IPS-NIHi7 (cell line): ENCODE measurements around the gene CTNNA2.
A peak's percentile ranks its signal among the peaks of the same experiment; 100 is the strongest.

Source experiments
- DNase-seq: peaks from one replicate; pipeline ENCODE4 v3.0.0; 2012; ENCODE audit warnings: mixed read lengths; ENCODE audit errors: extremely low spot score

CTNNA2 gene

DNA sequence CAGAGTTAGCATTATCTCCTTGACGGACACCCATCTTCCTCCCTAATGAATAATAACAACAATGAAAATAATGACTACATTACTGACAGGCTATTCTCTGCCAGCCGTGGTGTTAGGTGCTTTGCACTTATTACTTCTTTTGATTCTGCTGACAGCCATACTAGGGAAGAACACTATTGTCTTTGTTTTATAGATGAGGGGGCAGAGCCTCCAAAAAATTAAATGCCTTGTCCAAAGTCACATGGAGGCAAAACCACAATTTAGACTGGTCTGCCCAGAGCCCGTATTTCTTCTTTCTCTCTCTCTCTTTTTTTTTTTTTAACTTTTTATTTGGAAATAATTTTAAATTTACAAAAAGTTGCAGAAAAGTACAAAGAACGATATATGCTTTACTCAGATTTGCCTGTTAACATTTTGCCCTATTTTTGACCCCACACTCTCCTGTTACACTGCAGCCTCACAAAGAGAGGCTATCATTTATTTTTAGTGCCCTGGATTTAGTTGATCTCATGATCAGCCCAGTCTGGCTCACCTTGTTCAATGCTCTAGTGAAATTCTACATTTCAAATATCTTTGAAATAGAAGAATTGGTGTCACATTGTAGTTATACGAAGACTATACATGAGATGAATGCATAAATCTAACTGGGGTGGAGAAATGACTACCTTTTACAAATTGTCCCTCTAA lies 422.3 kb downstream of the CTNNA2 start:
- DNase-seq = no peak

DNA sequence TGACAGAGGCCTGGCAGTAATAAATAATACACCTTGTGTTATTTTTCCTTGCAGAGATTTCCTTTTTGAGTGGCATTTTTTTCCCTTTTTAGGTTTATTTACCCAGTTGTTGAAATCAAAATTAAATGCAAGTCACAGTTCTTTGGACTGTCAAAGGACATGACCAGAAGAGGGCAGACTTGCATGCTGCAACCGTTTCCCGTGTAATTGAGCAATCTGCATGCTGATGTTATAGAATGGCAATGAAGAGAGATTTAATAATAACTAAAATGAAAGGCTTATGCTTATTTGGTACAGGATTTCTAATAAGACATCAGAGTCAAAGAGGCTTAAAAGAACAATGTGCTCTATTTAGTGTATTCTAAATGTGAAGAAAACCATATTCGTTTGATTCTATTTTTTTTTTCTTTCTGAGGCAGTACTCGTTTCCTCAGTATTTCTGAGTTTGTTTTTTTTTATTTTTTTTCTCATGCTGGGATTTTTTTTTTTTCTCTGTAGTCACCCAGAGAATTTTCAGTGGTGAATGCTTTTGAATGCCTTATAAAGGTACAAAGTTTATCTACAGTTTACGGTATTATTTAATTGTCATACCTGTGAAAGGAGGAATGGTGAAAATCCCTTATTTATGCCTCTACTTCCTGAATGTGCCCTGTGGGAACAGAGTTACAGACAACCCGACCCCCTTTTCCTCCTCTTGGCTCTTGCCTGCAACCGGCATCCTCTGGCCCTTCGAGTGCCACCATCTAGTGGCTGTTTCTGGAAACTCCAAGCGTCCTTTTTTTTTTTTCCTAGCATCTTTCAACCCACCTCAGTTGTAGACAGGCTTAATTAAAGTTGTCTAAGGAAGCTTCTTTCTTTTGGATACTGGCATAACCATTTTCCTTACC lies 423.2 kb downstream of the CTNNA2 start:
- DNase-seq = peak; percentile 77

DNA sequence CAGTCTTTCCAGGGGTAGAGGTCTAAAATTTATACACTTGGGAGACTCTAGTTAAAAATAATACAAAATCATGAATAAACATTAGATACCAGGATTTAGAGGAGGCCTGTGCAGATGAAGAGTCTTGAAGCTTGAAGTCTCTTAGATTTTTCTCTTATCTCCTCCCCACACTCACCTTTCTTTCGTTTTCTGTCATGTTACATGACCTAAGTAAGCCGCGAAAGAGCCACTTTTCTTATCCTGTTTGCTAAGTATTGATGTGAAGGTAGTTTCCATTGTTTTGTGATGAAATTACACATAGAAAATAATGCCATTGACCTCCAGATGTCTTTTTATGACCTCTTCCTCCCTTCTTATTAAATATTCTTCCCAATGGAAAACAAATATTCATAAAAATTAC lies 423.9 kb downstream of the CTNNA2 start:
- no peak for DNase-seq

DNA sequence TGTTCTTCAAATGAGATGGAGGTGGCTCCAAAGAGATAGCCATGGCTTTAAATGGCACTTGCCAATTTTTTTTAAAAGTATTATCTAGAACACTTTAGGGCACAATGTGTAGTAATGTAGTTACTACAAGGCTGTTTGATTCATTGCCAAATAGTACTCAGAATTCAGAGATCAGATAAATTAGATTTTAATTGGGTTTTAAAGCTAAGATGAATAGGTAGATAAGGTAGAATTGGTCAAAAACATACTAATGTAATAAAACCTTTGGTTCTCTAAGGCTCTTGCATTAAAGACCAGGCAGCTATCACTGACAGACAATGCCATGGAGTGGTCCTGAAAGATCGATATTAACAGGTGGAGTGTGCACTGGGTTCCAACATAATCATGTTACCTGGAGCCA lies 425.8 kb downstream of the CTNNA2 start:
- DNase-seq = no peak

DNA sequence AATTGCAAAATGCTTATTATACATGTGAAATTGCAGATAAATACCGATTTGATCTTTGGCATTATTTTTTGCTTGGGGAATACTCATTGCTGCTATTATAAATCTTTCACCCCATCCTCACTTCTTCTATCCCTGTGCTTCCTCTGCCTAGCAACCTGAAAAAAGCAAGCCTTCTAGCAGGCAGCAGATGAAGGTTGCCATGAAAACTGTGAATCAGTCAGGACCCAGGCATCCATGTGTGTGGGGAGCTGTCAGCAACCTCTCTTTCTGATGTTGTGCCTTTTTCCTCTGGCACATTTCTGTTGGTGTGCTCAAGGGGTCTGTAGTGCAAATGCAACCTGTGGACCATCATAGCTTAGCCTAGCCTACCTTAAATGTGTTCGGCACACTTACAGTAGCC lies 427.5 kb downstream of the CTNNA2 start:
- no peak for DNase-seq

DNA sequence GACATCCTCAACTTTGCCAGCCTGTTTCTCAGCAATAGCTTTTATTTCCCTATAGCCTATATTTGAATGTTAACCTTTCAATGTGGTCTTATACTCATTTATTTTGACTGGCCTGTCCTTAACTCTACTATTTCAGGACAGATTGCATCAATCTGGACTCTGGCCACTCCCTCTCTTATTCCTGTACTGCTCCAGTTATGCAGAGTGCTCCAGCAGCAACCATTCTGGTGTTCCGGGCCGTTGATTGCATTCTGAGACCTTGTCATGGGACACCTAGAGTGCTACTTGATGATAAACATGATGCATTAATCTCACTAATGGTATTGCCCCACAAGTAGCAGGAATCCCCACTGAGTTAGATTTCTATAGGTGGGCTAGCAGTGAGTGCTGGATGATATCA lies 428.3 kb downstream of the CTNNA2 start:
- no peak for DNase-seq

DNA sequence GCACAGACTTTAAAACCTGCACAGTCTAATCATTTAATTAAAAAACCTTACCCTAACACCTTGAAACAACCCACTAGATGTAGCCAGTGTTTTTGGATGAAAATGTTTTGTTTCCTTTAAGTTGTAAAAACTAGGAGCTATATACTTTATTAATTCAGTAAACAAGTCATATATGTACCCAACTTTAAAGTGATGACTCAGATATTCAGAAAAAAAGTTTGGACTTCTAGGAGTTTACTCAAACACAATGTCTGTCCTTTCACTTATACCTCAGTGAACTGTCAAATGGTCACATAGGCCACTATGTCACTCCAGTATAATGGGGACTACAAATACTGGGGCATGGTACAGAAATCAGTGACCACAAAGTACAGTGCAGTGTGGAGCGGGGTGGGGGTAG lies 431.4 kb downstream of the CTNNA2 start:
- no peak for DNase-seq

DNA sequence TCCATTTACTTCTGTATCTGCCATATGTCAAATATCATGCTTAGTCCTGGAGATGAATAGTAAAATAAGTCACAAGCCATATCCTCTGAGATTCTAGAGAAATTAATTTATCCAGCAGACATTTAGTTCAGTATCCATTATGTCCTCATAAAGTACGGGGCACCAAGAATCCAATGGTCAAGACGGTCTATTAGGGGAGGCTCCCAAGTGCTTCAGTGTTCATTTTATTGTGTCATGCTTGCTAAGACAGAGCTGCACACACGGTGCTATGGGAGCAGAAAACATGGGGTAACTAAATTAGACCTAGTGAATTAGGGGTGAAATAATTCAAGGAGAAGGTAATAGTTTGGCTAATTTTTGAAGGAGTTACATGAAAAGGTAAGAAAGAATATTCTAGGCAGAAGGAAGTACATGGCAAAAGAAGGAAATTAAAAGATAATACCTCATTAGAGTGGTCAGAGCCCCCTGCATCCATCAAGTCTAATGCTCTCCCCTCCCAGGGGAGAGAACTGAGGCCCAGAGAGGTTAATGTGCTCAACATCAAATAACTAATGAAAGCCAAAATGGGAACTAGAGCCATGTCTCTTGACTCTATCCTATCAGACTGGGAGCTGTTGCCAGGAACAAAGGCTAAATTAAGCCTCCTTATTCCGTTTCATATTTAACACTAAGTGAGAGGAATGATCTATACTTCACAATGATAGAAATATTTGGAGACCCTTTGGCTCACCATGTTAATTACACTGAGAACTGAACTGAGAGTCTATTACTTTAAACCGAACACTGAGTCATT lies 433.0 kb downstream of the CTNNA2 start:
- no peak for DNase-seq

DNA sequence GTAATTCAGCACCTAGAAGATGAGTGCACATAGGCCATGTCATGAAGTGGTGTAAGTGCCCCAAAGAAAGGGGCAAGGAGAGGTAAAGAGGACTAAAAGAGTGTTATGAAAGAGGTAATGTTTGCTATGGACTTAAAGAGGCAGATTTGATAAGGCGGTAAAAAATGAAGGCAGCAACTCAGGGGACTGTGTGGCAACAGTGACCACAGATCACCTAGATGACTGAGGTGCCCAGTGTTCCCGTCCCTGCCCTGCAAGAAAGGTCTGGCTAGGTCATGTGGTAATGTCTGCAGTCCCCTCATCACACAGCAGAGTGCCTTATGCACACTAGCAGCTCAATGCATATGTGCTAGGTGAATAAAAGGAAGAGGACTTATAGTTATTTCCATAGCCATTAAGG lies 434.9 kb downstream of the CTNNA2 start:
- no peak for DNase-seq

DNA sequence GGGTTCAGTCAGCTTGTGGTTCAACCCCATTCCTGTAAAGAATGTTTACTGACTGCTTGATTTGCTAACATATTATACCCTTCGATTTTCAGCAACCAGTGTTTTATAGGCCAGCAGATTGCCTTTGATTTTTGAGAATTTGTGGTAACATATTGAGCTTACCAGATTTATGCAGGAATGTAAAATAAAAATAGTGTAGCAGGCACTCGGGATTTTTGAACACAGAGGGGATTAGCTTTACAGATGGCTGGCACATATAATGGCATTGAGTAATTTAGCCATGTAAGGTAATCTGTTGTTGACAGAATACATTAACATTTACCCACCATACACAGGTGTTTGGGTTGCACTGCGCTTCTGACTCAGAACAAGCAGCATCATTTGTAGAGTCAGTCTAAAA lies 437.7 kb downstream of the CTNNA2 start:
- DNase-seq = no peak

DNA sequence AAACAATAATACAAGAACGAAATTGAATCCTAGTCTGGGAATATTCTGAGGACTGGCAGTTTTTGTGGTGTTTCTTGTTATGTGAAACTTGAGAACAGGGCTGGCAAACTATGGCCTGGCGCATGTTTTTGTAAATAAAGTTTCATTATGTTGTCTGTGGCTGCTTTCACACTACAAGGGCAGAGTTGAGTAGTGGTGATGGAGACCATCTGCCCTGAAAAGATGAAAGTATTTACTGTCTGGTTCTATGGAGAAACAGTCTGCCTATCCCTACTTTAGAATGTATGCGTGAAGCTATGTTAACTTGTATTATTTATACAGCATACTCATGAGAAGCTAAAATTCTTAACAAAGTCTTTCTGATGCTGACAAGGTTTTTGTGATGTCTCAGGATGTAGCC lies 439.8 kb downstream of the CTNNA2 start:
- no peak for DNase-seq

DNA sequence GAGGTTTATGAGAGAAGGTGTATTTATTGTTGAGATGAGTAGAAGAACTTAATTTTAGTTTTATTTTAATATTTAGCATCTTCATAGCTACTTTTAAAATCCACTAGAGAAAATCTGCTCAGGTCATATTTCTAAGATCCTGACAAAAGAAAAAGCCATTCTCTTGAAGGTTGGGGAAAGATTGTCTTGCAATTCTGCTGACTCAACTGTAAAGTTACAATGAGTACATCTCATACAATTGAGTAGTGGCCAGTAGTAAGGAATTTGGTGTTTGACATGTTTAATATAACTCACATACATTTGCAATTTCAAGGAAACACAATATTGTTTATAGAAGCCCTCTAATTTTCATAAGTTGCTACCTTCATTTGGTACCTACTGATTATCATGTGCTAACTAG lies 447.2 kb downstream of the CTNNA2 start:
- no peak for DNase-seq

DNA sequence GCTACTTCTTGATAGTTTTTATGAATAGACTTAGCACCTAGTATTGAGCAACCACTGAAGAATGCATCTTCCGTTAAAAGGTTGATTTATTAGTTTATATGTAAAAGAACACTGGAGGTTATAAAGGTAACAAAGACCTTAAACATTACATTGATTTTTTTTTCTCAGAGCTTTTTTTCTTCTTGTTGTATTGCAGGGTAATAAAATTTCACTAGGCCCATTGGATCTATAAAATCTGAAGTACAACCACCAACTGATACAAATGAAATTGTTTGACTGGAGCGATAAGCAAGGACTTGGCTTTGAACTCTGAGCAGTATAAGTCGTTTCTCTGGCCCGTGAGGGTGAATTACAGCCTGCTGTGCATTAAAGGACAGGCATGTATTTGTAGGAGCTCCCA lies 447.7 kb downstream of the CTNNA2 start:
- no peak for DNase-seq

DNA sequence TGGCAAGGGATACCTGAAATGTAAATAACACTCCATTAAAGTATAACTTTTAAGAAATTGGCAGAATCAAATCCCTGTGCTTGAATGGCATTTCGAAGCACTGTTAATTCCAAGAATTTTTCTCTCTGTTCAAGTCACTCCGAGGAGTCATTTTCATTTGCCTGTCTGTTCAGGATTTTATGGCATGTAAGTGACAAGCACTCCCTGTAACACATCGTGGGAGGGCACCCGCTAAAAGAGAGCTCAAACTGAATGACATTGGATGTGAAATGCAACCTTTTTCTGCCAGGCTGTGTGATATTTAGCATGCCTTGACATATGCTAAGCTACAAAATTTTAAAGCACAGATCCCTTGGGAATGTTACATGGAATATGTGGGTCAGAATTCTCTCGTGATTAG lies 452.1 kb downstream of the CTNNA2 start:
- no peak for DNase-seq

DNA sequence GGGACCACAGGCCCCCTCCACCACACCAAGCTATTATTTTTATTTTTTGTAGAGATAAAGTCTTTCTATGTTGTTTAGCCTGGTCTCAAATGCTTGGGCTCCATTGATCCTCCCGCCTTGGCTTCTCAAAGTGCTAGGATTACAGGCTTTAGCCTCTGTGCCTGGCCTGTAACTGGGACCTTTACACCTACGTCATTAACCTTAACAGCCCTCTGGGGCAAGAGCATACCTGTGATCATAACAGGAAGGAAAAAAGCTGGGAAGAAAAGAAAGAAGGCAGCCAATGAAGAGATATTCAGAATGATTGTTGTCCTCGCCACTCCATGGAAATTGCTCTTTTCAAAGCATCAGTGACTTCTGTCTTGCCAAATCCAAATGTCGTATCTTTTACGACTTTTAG lies 453.5 kb downstream of the CTNNA2 start:
- no peak for DNase-seq

DNA sequence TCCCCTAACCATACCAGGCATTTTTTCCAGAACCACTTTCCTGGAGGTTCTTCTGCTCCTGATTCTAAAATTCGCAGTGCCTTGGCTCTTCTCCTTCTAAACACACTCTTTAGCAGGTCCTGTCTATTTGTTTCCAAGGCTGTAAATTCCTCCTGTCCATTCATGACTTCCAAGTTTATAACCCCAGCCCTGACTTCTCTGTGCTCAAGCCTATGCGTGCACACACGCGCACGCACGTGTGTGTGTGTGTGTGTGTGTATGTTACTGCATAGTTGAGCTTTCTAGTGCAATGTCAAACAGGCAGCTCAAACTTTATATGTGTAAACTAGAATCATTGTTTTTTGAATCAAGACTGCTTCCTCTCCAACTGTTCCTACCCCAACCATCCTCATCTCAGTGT lies 454.0 kb downstream of the CTNNA2 start:
- no peak for DNase-seq

DNA sequence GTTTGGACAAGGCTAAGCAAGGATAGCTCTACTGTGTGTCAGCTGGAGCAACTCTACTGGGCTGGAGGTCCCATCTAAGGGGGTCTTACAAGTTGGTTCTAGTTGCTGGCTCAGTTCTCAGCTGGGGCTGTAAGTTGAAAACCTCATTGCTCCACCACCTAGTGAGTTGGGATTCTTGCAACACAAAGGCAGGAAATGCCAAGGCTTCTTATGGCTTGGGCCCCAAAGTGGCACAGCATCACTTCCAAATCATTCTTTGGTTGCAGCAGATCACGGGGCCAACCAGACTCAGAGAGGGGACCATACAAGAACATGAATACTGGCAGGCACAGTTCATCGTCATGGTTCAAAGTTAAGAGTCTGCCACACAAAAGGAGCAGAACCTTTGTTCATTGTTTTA lies 459.0 kb downstream of the CTNNA2 start:
- DNase-seq = peak; percentile 20

DNA sequence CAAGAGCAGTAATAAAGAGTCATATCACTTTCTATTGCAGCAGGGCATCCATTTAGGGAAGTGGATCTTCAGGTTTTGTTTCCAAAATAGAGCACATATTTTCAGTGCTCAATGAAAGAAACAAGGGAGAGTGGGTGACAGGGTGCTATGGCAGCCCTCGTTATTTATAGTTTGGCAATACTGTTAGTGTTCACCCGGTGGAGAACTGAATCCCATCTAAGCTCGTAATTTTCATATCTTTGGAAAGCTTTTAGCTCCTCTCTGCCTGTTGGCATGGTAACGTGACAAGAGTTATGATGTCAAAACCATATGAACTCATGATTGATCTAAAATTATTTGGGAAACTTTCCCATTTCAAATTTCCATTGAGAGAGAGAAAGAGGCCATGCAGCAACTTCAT lies 459.8 kb downstream of the CTNNA2 start:
- no peak for DNase-seq

DNA sequence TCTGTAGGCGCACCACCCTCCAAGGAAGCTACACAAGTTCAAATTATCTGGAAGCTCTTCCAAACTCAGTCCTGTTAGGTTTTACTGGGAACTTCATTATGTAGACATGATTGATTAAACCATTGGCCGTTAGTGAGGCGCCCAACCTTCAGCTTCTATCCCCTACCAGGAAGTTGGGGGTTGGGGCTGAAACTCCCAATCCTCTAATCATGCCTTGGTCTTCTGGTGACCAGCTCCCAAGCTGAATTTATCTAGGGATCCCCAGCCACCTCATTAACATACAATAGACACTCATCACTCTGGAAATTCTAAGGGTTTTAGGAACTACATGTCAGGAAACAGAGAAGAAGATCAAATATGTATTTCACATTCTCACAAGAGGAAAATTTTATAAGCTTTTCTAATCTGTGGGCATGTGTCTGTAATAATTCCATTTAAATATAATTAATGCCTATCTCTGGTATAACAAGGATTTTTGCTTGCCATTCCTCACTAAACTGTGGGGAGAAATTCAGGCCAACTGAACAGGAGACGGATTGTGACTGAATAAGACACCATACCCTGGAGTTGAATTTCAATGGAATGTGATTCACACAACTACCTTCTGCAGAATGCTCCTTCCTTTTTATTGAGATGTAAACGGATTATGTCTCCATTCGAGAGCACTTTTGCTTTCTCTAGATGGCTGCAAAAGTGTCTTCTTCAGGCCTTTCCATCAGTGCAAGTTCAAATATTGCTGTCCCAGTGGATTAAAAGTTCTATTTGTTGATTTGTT lies 463.1 kb downstream of the CTNNA2 start:
- no peak for DNase-seq

DNA sequence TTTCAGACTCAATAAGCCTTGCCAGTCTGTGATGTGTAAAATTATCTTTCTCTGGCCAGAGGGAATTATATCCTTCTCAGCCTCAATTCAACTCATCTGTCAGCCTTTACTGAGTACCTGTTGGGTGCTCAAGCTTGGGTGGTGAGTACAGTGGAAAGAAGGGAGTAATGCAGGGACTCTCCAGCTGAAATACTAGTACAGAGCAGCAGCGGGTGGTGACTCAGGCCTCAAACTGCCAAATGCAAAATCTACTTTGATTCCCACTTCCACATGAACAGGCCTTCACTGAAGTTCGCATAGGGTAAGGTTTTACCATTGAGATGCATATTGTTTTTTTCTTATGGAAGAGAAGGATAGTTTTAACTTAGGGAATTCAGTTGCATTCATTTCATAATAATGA lies 464.9 kb downstream of the CTNNA2 start:
- DNase-seq = peak; percentile 28

DNA sequence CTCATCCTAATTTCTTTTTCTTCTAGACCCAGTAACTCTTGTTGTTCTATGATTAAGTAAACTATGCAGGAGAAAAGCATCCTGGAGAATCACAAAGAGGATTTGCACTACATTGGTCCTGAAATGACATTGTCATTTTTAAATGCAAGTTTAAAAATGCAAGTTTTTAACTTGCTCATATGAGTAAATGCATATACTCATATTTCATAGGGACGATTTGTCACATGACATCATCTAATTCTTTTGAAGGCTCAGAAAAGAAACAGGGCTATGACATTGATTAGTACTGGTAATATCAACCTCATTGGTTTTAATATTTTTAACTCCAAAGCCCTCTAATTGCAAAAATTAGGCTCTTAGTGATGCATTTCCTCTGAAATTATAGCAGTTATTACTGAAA lies 467.3 kb downstream of the CTNNA2 start:
- no peak for DNase-seq

DNA sequence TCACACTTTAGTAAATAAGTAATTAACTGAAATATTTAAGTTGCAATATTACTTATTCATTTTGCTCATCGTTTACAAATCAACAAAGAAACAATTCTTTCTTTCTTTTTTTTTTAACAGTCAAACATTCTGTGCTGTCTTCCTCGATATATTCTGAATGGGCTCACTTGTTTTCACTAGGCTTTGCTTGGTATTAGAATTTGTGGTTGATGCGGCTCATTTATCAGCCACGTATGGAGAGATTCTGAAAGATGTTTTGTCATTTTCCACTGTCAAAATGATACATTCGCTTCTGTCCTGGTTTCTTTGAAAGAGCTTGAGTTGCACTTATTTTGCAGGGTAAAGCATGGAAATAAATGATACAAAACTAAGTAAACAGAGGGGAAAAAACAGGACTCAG lies 468.0 kb downstream of the CTNNA2 start:
- DNase-seq = no peak
